Stimulated activated CD8-positive, alpha-beta memory T cell treated with anti-CD3 and anti-CD28 coated beads, Interleukin-15, amount 100 ng/mL, for 24 hours (primary cell): ENCODE measurements around the gene RET.

Source experiments
- DNase-seq: peaks from one replicate; pipeline ENCODE4 v3.0.0-alpha.2; 2020; ENCODE audit warnings: low read depth

The RET gene

DNA sequence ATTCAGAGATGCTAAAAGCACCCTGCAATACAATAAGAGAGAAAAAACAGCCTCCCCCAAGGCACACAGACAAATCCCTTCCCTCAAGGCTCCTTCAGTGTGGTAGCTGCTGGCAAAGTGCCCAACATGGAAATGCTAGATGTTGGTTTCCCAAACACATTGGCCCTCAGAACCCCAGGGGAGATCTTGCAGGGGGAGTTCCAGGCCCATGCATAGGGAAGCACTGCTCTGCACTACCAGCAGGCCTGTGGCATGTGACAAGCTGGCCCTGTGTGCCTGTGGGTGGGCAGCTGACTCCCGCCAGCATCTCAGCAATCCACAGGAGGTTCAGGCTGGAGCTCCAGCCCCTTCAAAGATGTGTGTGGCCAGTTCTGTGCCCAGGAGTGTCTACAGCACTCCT is 44.6 kb downstream of the RET start:
- no peak for DNase-seq

DNA sequence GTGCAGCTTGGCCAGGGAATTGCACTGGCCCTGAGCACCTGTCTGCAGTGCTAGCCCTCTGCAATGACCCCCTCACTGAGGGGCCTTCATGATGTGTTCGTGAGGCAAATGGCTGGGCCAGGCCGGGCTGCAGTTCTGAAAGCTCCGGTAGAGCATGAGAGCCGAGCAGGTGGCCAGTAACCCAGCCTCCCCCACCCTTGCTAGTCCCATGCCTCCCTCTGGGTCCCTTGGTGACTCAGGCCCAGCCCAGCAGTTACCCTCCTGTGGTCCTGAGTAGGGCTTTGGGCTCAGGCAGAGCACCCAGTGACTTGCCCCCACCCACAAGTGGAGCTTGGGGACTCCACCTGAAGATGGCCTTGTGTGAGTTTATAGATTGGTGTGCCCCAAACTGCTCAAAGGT is 45.2 kb downstream of the RET start:
- no peak for DNase-seq

DNA sequence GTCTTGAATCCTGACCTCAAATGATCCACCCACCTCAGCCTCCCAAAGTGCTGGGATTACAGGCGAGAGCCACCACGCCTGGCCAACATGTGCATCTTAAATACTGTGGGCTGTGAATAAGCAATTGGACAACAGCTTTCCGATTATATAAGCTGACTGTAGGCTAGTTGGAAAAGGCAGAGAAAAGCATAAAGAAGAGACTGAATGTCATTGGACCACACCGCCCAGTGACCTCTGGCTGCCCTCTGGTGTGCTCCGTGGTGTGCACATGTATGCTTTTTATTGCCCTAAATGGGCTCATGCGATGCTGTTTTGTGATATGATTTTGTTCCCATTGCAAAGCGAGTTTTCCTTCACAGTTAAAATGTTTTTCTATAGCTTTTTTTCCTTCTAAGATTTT is 46.0 kb downstream of the RET start:
- no peak for DNase-seq

DNA sequence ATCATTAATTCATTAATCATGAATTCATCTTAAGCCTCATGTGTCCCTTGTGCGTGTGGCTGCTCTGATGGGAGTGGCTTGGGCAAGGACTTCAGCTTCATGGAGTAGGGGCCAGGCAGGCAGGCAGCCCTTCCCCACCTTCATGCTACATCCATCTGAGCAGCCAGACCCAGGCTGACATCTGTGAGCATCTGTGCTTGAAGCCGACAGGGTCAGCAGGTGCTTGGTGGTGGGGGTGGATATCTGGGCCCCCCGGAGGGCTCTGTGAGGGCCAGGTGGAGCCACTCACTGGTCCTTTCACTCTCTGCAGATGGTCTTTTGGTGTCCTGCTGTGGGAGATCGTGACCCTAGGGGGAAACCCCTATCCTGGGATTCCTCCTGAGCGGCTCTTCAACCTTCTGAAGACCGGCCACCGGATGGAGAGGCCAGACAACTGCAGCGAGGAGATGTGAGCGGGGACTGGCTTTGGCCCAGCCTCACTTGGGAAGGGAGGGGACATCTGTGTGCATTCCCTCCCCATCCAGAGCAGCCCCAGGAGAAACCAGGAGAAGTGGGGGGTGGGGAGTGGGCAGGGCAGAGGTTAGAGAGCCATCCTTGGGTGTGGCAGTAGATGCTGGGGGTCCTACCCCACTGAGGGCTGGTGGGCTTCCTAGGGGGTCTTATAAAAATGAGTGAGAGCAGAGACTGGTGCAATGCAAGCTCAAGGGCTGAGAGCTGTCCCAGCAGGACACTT is 46.7 kb downstream of the RET start:
- no peak for DNase-seq

DNA sequence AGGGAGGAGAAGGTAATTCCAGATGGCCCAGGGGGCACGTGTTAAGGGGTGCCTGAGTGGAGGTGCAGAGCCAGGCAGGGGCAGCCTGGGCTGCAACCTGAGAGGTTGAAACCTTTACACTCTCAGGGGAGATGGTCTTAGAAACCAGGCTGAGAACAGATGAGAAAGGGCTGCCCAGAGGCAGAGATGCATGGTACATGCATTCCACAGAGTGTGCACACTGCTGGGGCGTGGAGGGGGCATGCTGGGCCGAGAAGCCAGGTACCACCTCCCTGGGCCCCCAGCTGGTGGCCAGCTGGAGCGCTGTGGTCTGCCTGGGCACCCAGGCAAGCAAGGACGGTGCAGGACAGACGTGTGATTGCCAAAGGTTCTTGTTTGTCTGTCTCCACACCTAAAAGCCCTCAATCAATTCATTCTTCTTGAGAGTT is 47.2 kb downstream of the RET start:
- no peak for DNase-seq

DNA sequence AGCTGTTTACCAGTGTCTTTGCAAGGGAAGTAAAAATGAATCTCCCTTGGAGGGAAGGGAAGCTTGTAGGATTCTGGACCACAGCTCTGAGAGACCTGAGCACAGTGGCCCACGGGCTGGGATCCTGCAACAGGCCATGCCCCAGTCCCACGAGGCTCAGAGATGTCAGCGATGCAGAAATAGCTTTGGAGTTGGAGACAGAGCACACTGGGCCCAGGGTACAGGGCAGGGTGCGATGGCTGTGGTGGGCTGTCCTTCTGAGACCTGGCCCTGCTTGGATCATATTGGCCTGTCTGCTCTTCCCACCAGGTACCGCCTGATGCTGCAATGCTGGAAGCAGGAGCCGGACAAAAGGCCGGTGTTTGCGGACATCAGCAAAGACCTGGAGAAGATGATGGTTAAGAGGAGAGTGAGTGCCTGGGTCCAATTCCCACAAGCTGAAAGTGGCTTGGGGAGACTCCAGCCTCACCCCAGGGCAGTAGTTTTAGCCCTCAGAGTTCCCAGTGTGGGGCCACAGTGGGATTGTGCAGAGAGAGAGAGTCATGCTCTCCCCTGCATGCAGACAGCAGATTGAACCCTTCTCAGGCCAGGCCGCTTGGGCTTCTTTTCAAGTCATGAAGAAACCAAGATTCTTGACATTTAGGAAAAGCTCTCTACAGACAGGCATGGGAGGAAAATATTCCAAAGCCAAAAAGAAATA is 47.9 kb downstream of the RET start:
- no peak for DNase-seq

DNA sequence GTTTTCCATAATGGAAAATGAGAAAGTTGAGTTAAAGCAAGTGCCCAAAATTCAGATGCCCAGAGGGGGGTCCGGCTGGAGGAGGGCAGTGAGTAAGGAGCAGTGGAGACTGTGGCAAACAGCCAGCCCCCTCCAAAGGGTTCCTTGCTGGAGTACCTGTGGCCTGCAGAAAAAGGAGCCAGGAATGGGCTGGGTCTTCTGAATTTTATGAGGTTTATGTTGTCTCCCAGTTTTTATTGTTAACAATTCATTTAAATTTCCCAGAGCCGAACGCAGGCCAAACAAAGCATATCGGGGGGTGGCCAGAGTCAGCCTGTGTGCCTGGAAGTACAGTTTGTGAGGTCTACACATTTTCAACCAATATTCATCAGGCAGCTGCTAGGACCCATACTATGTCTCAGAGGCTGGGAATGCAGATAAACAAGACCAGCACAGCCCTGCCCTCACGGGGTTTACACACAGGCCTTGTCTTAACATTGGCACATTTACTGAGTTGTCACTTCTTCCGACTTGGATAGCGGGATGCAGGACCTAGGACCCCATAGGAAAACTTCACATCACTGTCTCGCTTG is 48.5 kb downstream of the RET start:
- DNase-seq = no peak

DNA sequence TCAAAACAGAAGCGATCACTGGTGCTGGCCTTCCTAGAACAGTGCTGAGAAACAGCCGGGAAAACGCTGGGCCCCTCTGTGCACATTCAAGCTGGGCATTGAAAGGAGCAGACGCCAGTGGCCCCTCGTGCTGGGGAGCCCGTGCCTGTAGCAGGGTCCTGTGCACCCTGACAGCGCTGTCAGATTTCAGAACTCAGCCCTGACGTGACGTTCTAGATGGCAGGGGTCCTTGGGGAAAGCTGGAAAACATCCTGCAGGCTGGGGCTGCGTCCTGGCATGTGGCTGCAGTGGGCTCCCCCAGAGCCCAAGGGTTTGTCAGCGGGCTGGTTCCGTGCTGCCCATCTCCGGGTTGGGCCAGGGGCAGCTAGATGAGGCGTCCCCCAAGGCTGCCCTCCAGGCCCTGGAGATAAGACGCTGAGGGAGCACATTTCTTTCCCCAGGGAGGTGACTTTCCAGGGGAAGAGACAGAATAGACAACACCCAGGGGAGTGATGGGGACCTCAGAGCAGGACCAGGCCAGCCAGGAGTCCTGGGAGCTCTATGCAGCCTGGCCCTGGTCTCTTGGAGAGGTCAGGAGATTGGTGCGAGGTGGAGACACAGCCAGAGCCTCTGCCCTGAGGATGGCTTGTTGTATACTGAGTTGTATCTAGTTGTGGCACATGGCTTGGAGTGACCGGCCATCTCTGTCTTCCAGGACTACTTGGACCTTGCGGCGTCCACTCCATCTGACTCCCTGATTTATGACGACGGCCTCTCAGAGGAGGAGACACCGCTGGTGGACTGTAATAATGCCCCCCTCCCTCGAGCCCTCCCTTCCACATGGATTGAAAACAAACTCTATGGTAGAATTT is 49.2 kb downstream of the RET start:
- DNase-seq = no peak

DNA sequence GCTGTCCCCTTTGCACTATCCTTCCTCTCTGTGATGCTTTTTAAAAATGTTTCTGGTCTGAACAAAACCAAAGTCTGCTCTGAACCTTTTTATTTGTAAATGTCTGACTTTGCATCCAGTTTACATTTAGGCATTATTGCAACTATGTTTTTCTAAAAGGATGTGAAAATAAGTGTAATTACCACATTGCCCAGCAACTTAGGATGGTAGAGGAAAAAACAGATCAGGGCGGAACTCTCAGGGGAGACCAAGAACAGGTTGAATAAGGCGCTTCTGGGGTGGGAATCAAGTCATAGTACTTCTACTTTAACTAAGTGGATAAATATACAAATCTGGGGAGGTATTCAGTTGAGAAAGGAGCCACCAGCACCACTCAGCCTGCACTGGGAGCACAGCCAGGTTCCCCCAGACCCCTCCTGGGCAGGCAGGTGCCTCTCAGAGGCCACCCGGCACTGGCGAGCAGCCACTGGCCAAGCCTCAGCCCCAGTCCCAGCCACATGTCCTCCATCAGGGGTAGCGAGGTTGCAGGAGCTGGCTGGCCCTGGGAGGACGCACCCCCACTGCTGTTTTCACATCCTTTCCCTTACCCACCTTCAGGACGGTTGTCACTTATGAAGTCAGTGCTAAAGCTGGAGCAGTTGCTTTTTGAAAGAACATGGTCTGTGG is 50.0 kb downstream of the RET start:
- no peak for DNase-seq

DNA sequence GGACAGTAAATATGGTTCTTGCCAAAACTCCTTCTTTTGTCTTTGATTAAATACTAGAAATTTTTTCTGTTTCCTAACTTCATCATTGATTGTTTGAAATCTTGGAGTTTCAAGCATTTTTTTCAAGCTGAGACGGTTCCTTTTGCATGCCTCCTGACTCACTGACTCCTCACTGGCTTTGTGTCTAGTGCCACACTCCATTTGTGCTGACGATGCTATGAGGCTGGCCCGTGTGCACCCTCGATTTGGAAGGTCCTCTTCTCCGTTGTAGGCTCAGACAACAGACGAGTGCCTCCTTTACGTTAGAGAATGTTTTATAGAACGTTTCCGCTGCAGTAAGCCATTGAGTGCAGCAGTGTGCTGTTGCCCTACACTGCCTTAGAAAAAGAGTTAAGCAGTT is 50.6 kb downstream of the RET start:
- DNase-seq = no peak

DNA sequence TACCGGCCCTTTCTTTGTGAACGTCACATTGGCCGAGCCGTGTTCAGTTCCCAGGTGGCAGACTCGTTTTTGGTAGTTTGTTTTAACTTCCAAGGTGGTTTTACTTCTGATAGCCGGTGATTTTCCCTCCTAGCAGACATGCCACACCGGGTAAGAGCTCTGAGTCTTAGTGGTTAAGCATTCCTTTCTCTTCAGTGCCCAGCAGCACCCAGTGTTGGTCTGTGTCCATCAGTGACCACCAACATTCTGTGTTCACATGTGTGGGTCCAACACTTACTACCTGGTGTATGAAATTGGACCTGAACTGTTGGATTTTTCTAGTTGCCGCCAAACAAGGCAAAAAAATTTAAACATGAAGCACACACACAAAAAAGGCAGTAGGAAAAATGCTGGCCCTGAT is 51.5 kb downstream of the RET start:
- no peak for DNase-seq

DNA sequence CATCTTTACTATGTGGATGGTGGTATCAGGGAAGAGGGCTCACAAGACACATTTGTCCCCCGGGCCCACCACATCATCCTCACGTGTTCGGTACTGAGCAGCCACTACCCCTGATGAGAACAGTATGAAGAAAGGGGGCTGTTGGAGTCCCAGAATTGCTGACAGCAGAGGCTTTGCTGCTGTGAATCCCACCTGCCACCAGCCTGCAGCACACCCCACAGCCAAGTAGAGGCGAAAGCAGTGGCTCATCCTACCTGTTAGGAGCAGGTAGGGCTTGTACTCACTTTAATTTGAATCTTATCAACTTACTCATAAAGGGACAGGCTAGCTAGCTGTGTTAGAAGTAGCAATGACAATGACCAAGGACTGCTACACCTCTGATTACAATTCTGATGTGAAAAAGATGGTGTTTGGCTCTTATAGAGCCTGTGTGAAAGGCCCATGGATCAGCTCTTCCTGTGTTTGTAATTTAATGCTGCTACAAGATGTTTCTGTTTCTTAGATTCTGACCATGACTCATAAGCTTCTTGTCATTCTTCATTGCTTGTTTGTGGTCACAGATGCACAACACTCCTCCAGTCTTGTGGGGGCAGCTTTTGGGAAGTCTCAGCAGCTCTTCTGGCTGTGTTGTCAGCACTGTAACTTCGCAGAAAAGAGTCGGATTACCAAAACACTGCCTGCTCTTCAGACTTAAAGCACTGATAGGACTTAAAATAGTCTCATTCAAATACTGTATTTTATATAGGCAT is 52.3 kb downstream of the RET start:
- no peak for DNase-seq

DNA sequence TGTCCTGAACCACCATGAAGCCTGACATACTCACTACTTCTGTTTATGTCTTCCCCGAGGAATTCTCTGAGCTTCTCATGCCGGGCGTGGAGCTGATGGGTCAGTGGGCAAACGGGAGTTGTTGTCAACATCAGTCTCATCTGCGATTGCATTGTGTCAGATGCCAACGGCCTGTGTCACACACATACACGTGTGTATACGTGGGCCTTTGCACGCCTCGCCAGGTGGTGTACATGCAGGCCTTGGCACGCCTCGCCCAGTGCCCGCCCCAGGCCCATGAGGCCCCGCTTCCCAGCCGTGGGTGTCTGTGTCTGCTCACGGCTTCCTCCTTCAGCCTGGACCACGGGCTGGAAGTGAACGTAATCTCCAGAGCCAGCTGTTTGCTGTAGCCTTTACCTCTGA is 53.9 kb downstream of the RET start:
- DNase-seq = no peak

DNA sequence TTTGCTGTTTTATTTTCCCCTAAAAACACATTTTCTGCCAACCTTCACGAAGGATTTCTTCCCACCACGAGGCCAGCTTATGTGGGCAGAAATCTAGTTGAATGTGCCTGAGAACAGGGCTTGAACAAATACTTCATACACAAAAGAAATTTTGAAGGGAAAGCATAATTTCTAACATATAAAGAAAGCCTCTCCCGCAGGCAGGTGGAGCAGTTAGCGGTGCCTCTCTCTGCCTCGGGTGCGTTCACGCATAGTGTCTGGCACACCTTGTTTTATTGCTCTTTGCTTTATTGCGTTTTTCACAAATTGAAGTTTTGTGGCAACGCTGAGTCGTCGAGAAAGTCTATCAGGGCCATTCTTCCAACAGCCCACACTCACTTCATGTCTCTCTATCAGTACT is 54.4 kb downstream of the RET start:
- DNase-seq = no peak

DNA sequence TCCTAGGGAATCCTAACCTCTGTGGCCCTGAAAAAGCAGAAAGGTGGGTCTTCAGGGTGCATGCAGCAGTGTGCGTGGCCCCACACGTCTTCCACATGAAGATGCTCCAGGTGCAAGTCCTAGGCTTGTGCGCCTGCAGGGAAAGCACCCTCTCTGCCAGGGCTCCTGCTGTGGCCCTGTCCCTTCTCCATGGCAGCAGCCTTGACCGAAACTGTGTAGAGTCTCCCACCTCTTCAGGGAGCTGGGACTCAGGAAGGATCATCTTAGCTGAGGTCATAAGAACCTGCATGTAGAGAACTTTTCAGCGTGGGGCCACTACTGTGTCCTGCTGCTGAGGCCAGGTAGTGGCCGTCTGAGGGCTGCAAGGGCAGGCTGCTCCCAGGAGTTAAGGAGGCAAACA is 55.0 kb downstream of the RET start:
- DNase-seq = no peak

DNA sequence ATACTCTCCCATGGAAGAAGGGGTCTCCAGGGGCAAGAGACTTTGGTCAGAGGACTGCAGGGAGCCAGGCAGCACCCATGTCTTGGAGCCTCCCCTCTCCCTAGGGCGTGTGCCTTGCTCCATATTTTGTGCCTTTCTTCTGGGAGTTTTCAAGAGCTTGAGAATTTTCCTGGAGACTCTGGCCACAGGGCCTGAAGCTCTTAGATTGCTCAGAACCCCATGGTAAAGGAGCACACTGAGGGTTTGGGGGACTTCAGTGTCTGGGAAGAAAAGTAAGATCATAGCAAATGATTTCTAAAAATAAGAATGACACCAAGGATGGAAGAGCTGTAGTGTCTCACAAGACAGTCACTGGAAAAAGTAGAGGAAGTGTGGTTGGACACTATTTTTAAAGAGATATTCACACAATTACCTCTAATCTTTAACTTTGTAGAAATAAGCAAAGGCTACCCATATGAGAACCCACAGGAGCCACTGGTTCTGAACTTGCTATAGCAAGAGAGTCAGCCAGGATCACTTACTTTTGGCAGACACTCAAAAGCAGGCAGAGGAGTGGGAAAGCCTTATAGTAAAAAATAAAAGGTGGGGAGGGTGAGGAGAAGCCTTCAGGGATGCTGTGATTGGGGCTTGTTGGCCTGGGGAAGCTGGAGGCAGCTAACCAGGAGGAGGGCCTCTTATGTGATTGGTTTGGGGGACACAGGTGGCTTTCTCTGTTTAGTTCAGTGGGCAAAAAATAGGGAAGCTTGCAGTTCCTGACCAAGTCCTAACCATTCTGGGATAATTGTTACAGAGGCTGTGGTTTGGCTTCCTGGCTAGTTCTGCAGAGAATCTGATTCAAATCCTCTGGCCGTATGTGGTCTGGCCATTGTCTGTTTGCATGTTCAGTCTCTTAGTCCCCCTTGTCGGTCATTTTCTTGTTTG is 56.3 kb downstream of the RET start:
- no peak for DNase-seq

DNA sequence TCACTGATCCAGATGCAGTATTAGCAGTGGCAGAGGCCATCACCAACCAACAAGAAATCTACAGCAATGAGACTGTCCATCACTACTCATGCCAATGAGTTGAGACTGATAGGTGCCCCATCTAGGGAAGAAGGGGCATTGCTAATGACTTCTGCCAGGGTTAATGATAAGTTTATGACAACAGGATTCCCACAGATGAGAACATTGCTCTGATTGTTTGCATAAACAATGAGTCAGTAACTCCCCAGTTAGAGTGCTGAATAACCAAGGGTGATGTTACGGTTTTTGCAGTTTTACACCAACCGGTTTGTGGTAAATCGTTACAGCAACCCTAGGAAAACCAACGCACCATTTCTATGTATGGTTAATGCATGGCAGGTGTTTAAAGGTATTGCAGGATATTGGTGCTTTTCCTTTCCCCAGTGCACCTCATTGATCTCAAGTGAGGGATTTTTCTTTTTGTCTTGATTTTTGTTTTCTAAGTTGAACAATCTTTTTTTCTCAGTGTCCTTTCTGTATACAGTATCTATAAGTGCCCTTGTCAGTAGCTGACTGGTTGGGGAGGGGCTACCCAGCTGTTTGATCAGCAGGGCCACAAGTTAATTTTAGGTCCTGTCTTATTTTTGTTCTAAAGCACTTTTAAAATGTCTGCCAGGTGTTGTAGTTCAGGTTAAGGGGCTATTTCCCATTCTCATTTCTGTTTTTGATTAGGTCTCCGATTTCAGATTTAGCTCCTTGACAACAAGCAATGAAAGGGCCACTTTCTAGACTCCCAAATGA is 57.4 kb downstream of the RET start:
- DNase-seq = no peak

DNA sequence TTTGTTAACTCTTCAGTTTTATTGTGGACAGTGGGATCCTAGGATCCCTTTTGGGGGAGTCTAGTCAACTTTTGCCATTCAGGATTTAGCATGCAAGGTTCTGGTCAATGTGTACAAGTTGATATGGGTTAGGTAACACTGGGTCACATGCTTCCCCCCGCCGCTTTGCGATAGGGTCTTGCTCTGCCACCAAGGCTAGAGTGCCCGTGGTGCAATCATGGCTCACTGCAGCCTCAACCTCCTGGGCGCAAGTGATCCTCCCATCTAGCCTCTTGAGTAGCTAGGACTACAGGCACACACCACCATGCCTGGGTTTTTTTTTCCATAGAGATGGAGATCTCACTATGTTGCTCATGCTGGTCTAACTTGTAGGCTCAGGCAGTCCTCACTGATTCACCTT is 58.2 kb downstream of the RET start:
- DNase-seq = no peak

DNA sequence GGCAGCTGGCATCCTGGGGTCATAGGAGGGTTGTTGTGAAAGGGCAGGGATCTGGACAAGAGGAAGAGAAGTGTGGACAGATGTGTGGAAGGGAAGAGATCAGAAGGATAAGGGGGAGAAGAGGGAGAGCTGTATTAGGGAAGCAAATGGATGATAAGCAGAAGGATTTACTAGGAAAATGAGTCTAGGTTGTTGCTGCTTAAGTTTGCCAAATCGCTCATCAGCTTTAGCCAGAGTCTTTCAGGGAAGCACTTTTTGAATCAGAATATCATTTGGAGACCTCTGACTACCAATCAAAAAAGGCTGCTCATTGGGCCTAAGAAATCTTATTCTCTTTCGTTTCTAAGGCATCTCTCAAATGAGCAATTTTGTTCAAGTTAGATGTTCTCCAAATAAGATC is 58.8 kb downstream of the RET start:
- DNase-seq = no peak

DNA sequence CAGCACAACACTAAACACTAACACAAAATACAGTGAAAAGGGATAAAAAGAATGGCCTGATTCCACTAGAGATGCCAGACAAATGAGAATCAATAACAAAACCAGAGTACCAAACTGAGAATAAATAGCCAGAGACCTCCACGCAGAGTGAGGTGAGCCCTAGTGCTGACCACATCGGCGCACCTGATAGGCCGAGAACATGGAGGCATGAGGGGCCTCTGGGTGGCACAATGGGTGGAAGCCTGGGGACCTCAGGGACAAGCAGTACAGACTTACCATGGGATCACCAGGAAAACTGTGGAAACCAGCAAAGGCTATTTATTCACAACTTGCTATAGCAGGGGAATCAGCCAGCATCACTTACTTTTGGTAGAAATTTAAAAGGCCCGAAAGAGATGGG is 59.6 kb downstream of the RET start:
- DNase-seq = no peak
